Transverse colon (tissue), 3 donors: ENCODE measurements around the gene FERMT3.

Experiments used
- CTCF ChIP-seq, 5 experiments: fragments of 200-600 bp in 3 of 5; fragments of 450-650 bp in 2 of 5; sonication (generic) in 3 of 5; IDR thresholded peaks; 1 replicate in 2 of 5; 2 replicates in 3 of 5; pipeline ENCODE4 v1.5.1; 2016 to 2017; ENCODE audit warnings: antibody characterized with exemption in 5 of 5, inconsistent platforms in 3 of 5, mild to moderate bottlenecking in 2 of 5, moderate library complexity in 1 of 5
- EP300 ChIP-seq: sonication (generic); formaldehyde crosslinking; IDR thresholded peaks from one replicate; pipeline ENCODE4 v1.6.1; 2017; ENCODE audit warnings: antibody characterized with exemption, low read depth
- POLR2A ChIP-seq: fragments of 450-650 bp; IDR thresholded peaks from one replicate; pipeline ENCODE4 v1.6.1; 2016; ENCODE audit warnings: antibody characterized with exemption, mild to moderate bottlenecking, moderate library complexity

- TF ChIP-seq EP300 = no peak
- no peak for TF ChIP-seq CTCF (IDR thresholded peaks at IDR 0.05)
- no peak for TF ChIP-seq POLR2A
Observed at GRCh38 chr11:64178951-64179639, 27.4 kb upstream of the FERMT3 start.
